GM10248 (cell line): ENCODE measurements around the gene NPHP3.
A peak's percentile ranks its signal among the peaks of the same experiment; 100 is the strongest.
"Not testable (repeated sequence)": the region's sequence is repeated elsewhere in the genome, so short reads cannot be mapped to it uniquely, and the experiment has no call there.

Experiments used
- CTCF ChIA-PET: fragments of 300-600 bp; sonication (Branson Sonifier 250); formaldehyde crosslinking; extraction: SDS; loops from one replicate; lab custom pipeline; 2021; ENCODE audit warnings: antibody characterized with exemption; lab: Yijun Ruan, JAX
- POLR2A ChIA-PET: fragments of 350-650 bp; sonication (Branson Sonifier 250); formaldehyde crosslinking; extraction: SDS; loops from one replicate; lab custom pipeline; 2020; ENCODE audit warnings: antibody characterized with exemption; lab: Yijun Ruan, JAX
- DNase-seq: peaks from one replicate; pipeline ENCODE4 v3.0.0; 2012; ENCODE audit errors: extremely low spot score
- TF ChIP-seq, protein P1 (sequence below): IDR thresholded peaks from 2 replicates; pipeline ENCODE4 v1.5.1; 2012; ENCODE audit warnings: mild to moderate bottlenecking, low read depth; ENCODE audit errors: extremely low read depth, missing control alignments, control extremely low read depth

NPHP3 gene

DNA sequence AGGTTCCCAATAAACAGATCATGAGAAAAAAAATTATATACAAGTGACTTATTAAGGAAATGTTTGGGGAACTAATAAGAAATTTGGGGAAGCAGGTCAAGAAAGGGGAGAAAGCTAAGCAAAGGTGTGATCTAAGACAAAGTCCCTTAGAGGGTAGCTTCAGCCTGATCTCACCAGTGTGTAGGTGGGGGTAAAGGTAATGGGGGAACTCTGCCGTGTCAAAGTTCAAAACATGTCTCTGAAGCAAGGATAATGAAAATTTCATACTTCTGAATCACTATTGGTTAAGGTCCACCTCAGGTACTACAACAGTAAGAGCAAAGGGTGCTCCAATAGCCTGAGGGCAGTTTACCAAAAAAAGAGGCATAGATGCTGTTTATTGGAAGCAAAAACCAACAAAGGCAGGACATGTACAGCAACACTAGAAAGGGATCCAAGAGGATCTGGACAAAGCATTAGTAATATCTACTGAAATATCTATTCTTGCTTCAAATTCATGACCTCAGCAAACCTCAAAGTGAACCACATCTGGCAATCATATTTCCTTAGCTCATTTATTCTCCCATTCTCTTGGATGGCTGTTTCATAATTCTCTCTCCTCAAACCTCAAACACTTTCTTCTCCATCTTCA is 69.5 kb downstream of the NPHP3 start:
- POLR2A ChIA-PET, result no interaction called here
- DNase-seq, result no peak
- TF ChIP-seq, protein P1, sequence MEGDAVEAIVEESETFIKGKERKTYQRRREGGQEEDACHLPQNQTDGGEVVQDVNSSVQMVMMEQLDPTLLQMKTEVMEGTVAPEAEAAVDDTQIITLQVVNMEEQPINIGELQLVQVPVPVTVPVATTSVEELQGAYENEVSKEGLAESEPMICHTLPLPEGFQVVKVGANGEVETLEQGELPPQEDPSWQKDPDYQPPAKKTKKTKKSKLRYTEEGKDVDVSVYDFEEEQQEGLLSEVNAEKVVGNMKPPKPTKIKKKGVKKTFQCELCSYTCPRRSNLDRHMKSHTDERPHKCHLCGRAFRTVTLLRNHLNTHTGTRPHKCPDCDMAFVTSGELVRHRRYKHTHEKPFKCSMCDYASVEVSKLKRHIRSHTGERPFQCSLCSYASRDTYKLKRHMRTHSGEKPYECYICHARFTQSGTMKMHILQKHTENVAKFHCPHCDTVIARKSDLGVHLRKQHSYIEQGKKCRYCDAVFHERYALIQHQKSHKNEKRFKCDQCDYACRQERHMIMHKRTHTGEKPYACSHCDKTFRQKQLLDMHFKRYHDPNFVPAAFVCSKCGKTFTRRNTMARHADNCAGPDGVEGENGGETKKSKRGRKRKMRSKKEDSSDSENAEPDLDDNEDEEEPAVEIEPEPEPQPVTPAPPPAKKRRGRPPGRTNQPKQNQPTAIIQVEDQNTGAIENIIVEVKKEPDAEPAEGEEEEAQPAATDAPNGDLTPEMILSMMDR, result no peak
- CTCF ChIA-PET, result interaction anchor here (1.1 to 3.8 kb wide), 5 partner anchors 11 to 144 kb away, joined by 3 to 29 read pairs (median 3); no protein-coding TSS in a partner anchor

- POLR2A ChIA-PET, result no interaction called here
- TF ChIP-seq, protein P1, result no peak
- CTCF ChIA-PET, result interaction anchor here (1.1 to 2.0 kb wide), 2 partner anchors 8 to 114 kb away, joined by 3 to 8 read pairs; no protein-coding TSS in a partner anchor
- DNase-seq, result no peak
Observed at GRCh38 chr3:132650153-132650552, 72.1 kb downstream of the NPHP3 start.

DNA sequence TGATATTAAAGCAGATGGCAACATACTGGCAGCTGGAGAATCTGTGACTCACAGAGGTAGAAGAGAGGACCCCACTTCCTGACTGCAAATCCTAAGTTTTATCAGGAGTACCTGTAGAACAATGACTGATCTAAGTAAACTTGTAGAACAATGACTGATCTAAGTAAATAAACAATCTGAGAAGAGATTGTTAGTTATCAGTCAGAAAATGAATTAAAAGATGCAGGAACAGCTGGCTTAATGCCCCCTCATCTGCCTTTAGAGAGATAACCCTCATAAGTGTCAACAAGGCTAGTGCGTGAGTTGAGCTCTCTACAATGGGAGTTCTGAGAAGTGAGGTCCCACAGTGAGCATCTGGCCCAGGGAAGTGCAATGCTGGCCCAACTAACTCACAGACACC is 77.2 kb downstream of the NPHP3 start:
- no peak for DNase-seq
- CTCF ChIA-PET, result interaction anchor here (1.0 to 1.6 kb wide), 3 partner anchors 15 to 110 kb away, joined by 3 to 8 read pairs (median 7); partner anchors contain the start of genes ACAD11 and UBA5
- TF ChIP-seq, protein P1, result no peak
- POLR2A ChIA-PET, result no interaction called here

DNA sequence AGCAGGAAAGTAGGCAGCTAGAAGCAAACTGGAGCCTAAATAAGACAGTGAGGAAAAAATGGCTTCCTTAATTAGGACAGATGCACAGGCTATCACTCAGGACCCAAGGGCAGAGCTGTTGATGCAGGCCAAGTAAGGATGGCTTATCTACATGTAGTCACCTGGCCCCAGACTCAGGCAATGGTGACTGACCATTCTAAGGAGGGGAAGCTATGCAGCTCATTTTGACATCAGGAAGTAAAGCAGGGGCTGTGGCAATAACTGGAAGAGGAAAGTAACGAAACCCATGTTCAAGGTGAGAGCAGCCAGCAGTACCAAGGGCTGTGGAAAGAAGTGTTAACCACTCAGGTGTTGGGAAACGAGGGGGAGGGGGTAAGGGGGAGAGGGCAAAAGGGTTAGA is 78.8 kb downstream of the NPHP3 start:
- TF ChIP-seq, protein P1, result no peak
- no peak for DNase-seq
- POLR2A ChIA-PET, result no interaction called here
- CTCF ChIA-PET, result interaction anchor here (0.9 to 6.7 kb wide), 31 partner anchors 8 to 388 kb away, joined by 3 to 190 read pairs (median 5); partner anchors contain the start of gene ACAD11

DNA sequence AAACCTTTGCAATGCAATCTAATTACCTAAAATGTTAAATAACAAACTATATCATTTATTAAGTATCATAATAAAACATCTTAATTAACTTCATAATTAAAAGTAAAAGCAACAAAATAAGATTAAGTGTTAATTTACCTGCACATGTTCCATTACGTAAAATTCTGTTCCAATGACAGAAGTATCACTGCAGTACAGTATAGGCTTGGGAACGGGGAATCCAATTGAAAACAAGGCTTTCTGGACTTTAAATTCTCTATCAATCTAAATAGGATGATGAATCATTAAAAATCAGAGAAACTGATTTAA is 79.7 kb downstream of the NPHP3 start:
- no peak for DNase-seq
- ChIA-PET CTCF (interaction anchor here (0.7 to 6.7 kb wide), 43 partner anchors 7 to 387 kb away, joined by 3 to 190 read pairs (median 5); partner anchors contain the start of genes ACAD11 and UBA5), POLR2A (no interaction called here)
- TF ChIP-seq, protein P1, result no peak

DNA sequence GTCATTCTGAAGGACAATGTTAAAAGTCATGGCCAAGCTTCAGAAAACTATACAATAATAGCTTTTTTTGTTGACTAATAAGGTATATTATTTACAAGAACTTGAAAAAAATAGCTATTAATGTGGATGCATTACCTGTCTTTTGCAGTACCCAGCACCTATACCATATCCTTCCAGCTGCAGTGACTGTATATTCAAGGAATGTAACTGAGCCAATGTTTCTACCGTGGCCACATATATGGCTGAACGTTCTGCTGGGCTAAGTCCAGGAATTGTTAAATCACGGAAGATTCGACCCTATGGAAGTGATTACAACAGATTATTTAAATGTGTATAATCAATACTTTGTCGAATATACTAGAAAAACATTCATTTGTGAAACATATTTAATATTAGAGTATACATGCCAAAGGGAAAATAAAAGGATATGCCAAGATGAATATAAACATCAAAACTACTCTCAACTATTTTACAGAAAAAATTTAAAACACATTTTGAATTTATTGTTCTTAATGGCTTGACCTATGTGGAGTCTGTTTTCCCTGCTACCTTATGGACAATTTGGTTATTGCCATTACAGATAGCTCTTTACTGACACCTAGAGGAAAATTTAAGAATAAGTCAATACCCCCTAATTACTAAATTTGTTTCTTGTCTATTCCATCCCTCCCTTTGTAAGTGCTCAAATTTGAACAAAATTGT is 80.2 kb downstream of the NPHP3 start:
- ChIA-PET CTCF (interaction anchor here (0.6 to 6.7 kb wide), 41 partner anchors 9 to 387 kb away, joined by 3 to 190 read pairs (median 5); partner anchors contain the start of genes ACAD11 and UBA5), POLR2A (no interaction called here)
- DNase-seq, result peak; percentile 56
- TF ChIP-seq, protein P1, result peak; percentile 38

DNA sequence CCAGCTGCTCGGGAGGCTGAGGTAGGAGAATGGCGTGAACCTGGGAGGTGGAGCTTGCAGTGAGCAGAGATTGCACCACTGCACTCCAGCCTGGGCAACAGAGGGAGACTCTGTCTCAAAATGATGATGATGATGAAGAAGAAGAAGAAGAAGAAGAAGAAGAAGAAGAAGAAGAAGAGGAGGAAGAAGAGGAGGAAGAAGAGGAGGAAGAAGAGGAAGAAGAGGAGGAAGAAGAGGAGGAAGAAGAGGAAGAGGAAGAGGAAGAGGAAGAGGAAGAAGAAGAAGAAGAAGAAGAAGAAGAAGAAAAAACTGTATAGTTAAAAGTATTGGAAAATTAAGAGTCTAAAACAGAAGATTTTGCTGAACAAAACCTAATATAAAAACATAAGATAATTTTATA is 80.8 kb downstream of the NPHP3 start:
- POLR2A ChIA-PET, result not testable (repeated sequence)
- CTCF ChIA-PET, result interaction anchor here (0.9 to 6.7 kb wide), 27 partner anchors 11 to 386 kb away, joined by 3 to 190 read pairs (median 6); partner anchors contain the start of genes ACAD11 and UBA5

More for the DNA sequence above, 80.8 kb downstream of the NPHP3 start:
- DNase-seq, result not testable (repeated sequence)
